H1 (cell line): ENCODE data around the gene ELAVL2. TPM values are rescaled to one million over a fixed set of nuclear protein-coding genes. Genes with fewer than 3 reads are reported as not detected.
A peak's percentile ranks its signal among the peaks of the same experiment; 100 is the strongest.

Experiments
- ASH2L ChIP-seq: fragments of 200-600, 300-600 bp; sonication (generic); IDR thresholded peaks from one replicate; pipeline ENCODE4 v1.7.1; 2017; ENCODE audit warnings: low read length
- BCL11A ChIP-seq, 2 experiments: IDR thresholded peaks; one replicate each; pipeline ENCODE4 v1.6.1; 2011; ENCODE audit warnings: low read depth in 2 of 2, low read length in 2 of 2, mild to moderate bottlenecking in 2 of 2
- BRCA1 ChIP-seq: IDR thresholded peaks from 2 replicates; pipeline ENCODE4 v1.6.1; 2012; ENCODE audit warnings: low read depth, low read length, improper control_type of control experiment
- CBX5 ChIP-seq: fragments of 300-800, 300-1000 bp; sonication (generic); IDR thresholded peaks from 2 replicates; pipeline ENCODE4 v1.7.1; 2016; ENCODE audit warnings: antibody characterized with exemption, low read length, low read depth
- CBX8 ChIP-seq: fragments of 300-800, 300-1000 bp; sonication (generic); IDR thresholded peaks from 2 replicates; pipeline ENCODE4 v1.7.1; 2016; ENCODE audit warnings: low read depth, low read length, borderline replicate concordance
- CHD1 ChIP-seq: IDR thresholded peaks from 2 replicates; pipeline ENCODE4 v1.6.1; 2012; ENCODE audit warnings: low read depth, low read length, improper control_type of control experiment
- CHD2 ChIP-seq: IDR thresholded peaks from 2 replicates; pipeline ENCODE4 v1.6.1; 2012; ENCODE audit warnings: low read length, improper control_type of control experiment
- CTBP2 ChIP-seq: IDR thresholded peaks from 2 replicates; pipeline ENCODE4 v1.7.0; 2011; ENCODE audit warnings: borderline replicate concordance, mild to moderate bottlenecking, moderate library complexity, mixed read lengths, low read length; ENCODE audit not compliant: insufficient read depth, insufficient read length
- EGR1 ChIP-seq: IDR thresholded peaks from 2 replicates; pipeline ENCODE4 v1.6.1; 2011; ENCODE audit warnings: low read depth, low read length, borderline replicate concordance
- EZH2 ChIP-seq: fragments of 200-600 bp; sonication (generic); IDR thresholded peaks from 2 replicates; pipeline ENCODE4 v1.7.1; 2012; ENCODE audit warnings: low read depth, mild to moderate bottlenecking, moderate library complexity, low read length, inconsistent platforms; ENCODE audit not compliant: severe bottlenecking
- FOSL1 ChIP-seq: IDR thresholded peaks from 2 replicates; pipeline ENCODE4 v1.6.1; 2011; ENCODE audit warnings: mild to moderate bottlenecking, low read depth, low read length, moderate library complexity; ENCODE audit not compliant: insufficient read depth
- HDAC6 ChIP-seq: IDR thresholded peaks from one replicate; pipeline ENCODE4 v1.7.1; 2012; ENCODE audit warnings: low read depth, mild to moderate bottlenecking, inconsistent platforms, low read length, moderate library complexity
- KDM1A ChIP-seq: fragments of 200-600, 300-600 bp; sonication (generic); IDR thresholded peaks from 2 replicates; pipeline ENCODE4 v1.7.1; 2016; ENCODE audit warnings: mild to moderate bottlenecking, low read length, borderline replicate concordance
- KDM5A ChIP-seq: fragments of 200-600 bp; IDR thresholded peaks from 2 replicates; pipeline ENCODE4 v1.7.1; 2012; ENCODE audit warnings: mild to moderate bottlenecking, low read length, inconsistent platforms, mixed read lengths
- NANOG ChIP-seq: IDR thresholded peaks from 2 replicates; pipeline ENCODE4 v1.6.1; 2011; ENCODE audit warnings: low read length, low read depth, mild to moderate bottlenecking, inconsistent platforms; ENCODE audit not compliant: insufficient read depth, poor library complexity, severe bottlenecking
- POLR2AphosphoS5 ChIP-seq: IDR thresholded peaks from 2 replicates; pipeline ENCODE4 v1.6.1; 2011; ENCODE audit warnings: low read depth, low read length
- SAP30 ChIP-seq: fragments of 300-600 bp; sonication (generic); IDR thresholded peaks from 2 replicates; pipeline ENCODE4 v1.7.1; 2012; ENCODE audit warnings: low read length, moderate library complexity, mild to moderate bottlenecking, inconsistent platforms; ENCODE audit not compliant: insufficient read depth, insufficient replicate concordance
- SIN3A ChIP-seq, 2 experiments: IDR thresholded peaks in 1 of 2; conservative IDR thresholded peaks in 1 of 2; 2 replicates each; pipeline ENCODE4 v1.6.1; 2011 to 2012; ENCODE audit warnings: low read length in 2 of 2, improper control_type of control experiment in 1 of 2, low read depth in 1 of 2, mild to moderate bottlenecking in 1 of 2
- SIX5 ChIP-seq: IDR thresholded peaks from 2 replicates; pipeline ENCODE4 v1.6.1; 2011; ENCODE audit warnings: mild to moderate bottlenecking, low read depth, low read length
- SP1 ChIP-seq: IDR thresholded peaks from 2 replicates; pipeline ENCODE4 v1.6.1; 2011; ENCODE audit warnings: low read depth, low read length
- SUZ12 ChIP-seq: fragments of 200-600 bp; sonication (generic); IDR thresholded peaks from 2 replicates; pipeline ENCODE4 v1.6.1; 2012; ENCODE audit warnings: mild to moderate bottlenecking, inconsistent platforms, low read length, moderate library complexity, mixed read lengths
- TEAD4 ChIP-seq: IDR thresholded peaks from 2 replicates; pipeline ENCODE4 v1.6.1; 2012; ENCODE audit warnings: low read depth, low read length, inconsistent platforms, mixed read lengths
- ZNF274 ChIP-seq: IDR thresholded peaks from 2 replicates; pipeline ENCODE4 v1.7.0; 2012; ENCODE audit warnings: low read length, borderline replicate concordance; ENCODE audit errors: extremely low read depth
- polyA plus RNA-seq, 7 experiments: library from polyadenylated mRNA; depleted of rRNA in 3 of 7; stranded (reverse) in 5 of 7; unstranded in 2 of 7; fragments of >200 nt in 5 of 7; fragments of 200-250 nt in 2 of 7; gene quantifications; 1 replicate in 5 of 7; 2 replicates in 1 of 7; 4 replicates in 1 of 7; pipeline versions ENCODE4 v1.2.1 to v1.2.3, GENCODE V29; 2011 to 2013; ENCODE audit warnings: missing spikeins in 2 of 7, mixed read lengths in 2 of 7
- total RNA-seq: library from RNA; stranded (reverse); fragmentation: NEBNext Ultra II Directional; extraction: Animal tissue kit (Norgen Biotek cat#: 25700); gene quantifications from 2 replicates; pipeline ENCODE4 v1.2.1, GENCODE V29; 2021

ELAVL2 gene
- total and polyA plus RNA-seq, 2 of the 8 experiments (the other 6 are each of a cell fraction or from before 2014, with no cell fraction given), result 4.9 to 21.9 TPM

DNA sequence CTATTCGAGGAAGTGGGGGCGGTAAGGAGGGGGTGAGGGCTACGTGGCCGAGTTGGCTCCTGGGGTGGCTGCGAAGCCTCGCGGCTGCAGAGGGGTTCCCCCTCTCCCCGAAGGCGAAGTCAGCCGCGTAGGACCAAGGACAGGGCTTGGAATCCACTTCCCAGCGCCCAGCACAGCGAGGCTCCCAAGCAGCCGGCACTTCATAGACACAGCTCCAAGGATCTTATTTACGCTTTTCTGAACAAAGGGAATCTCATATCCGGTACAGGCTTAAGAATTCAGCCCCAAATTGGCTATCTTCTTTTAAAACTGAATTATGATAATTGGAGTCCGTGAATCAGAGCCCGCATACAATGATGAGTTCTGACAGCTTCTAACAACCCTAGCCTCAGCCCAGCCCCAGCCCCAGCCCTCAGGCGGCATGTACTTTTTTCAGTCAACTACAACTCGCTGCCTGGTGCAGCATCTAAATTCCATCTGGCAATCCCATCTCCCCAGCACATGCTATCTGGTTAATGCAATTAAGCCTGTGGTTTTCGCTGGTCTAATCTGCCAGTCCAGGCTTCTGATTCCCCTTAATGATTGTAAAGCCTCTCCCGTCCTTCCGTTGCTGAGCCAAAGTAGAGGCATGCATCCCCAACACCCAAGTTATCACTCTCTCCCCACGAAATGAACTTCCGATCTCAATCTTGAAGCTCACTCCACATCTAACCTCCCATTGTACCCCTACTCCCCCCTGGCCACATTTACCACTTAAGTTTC, 1.0 kb downstream of the ELAVL2 start (continued):
- TF ChIP-seq ASH2L, result peak; percentile 77
- peak; percentile 97 to 98 for TF ChIP-seq SIN3A (conservative IDR thresholded peaks at IDR 0.05 in 1 of 2, IDR thresholded peaks at IDR 0.05 in 1 of 2; ENCODE audit: low read depth in 1 of 2, low read length in 2 of 2)
- TF ChIP-seq CHD2, result no peak
- TF ChIP-seq POLR2AphosphoS5, result no peak
- TF ChIP-seq SP1, result 0 out of 2 replicates have a peak, but pooled peaks have one; percentile 20
- TF ChIP-seq TEAD4, result peak; percentile 76
- TF ChIP-seq KDM1A, result no peak
- TF ChIP-seq SIX5, result no peak
- no peak for TF ChIP-seq ZNF274
- no peak for TF ChIP-seq EZH2
- no peak for TF ChIP-seq CBX5
- TF ChIP-seq KDM5A, result no peak
- no peak for TF ChIP-seq NANOG
- TF ChIP-seq SUZ12, result no peak
- peak; percentile 98 for TF ChIP-seq SAP30
- no peak for TF ChIP-seq FOSL1
- no peak for TF ChIP-seq EGR1
- peak; percentile 80 for TF ChIP-seq CTBP2
- no peak for TF ChIP-seq CBX8
- no peak for TF ChIP-seq HDAC6
- no peak for TF ChIP-seq CHD1
- no peak for TF ChIP-seq BCL11A (IDR thresholded peaks at IDR 0.05; ENCODE audit: low read depth in 2 of 2, low read length in 2 of 2)
- no peak for TF ChIP-seq BRCA1
